Transverse colon (tissue), 3 donors: ENCODE results near the gene RASGRP1.

Experiments used
- EP300 ChIP-seq: sonication (generic); formaldehyde crosslinking; IDR thresholded peaks from one replicate; pipeline ENCODE4 v1.6.1; 2017; ENCODE audit warnings: antibody characterized with exemption, low read depth
- POLR2A ChIP-seq: fragments of 450-650 bp; IDR thresholded peaks from one replicate; pipeline ENCODE4 v1.6.1; 2016; ENCODE audit warnings: antibody characterized with exemption, mild to moderate bottlenecking, moderate library complexity
- TF ChIP-seq, protein P1 (sequence below), 5 experiments: fragments of 200-600 bp in 3 of 5; fragments of 450-650 bp in 2 of 5; sonication (generic) in 3 of 5; IDR thresholded peaks; 1 replicate in 2 of 5; 2 replicates in 3 of 5; pipeline ENCODE4 v1.5.1; 2016 to 2017; ENCODE audit warnings: antibody characterized with exemption in 5 of 5, inconsistent platforms in 3 of 5, mild to moderate bottlenecking in 2 of 5, moderate library complexity in 1 of 5

DNA sequence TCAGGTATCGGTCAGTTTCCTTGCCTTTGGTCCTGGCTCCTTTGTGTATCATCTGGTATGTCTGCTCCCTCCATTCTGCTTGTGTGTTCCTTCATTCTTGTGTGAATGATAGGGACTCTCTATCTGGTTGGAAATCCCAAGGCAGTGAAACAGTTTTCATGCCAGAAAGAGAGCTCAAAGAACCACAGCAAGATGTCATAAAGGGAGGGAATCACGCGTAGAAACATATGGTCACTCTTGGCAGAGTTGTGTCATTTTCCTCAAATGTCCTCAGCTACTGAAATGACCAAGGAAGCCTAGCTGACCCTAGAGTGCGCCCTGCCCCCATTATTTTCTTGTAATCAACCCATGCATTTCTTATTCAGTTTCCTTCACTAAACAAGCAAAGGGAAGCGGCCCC lies 48.0 kb downstream of the RASGRP1 start:
- TF ChIP-seq, protein P1, sequence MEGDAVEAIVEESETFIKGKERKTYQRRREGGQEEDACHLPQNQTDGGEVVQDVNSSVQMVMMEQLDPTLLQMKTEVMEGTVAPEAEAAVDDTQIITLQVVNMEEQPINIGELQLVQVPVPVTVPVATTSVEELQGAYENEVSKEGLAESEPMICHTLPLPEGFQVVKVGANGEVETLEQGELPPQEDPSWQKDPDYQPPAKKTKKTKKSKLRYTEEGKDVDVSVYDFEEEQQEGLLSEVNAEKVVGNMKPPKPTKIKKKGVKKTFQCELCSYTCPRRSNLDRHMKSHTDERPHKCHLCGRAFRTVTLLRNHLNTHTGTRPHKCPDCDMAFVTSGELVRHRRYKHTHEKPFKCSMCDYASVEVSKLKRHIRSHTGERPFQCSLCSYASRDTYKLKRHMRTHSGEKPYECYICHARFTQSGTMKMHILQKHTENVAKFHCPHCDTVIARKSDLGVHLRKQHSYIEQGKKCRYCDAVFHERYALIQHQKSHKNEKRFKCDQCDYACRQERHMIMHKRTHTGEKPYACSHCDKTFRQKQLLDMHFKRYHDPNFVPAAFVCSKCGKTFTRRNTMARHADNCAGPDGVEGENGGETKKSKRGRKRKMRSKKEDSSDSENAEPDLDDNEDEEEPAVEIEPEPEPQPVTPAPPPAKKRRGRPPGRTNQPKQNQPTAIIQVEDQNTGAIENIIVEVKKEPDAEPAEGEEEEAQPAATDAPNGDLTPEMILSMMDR (IDR thresholded peaks at IDR 0.05): no peak
- TF ChIP-seq EP300 (no peak), POLR2A (no peak)
